Neural cell (in vitro differentiated cells): ENCODE measurements around the gene SUV39H1. TPM values are rescaled to one million over a fixed set of nuclear protein-coding genes. Genes with fewer than 3 reads are reported as not detected.

Experiments used
- H2AFZ ChIP-seq: fragments of 200-600, 300-800 bp; sonication (generic), shearing (Covaris generic); 2 replicates; pipeline ENCODE4 v1.6.0; 2014; ENCODE audit warnings: low read depth, mild to moderate bottlenecking, antibody characterized with exemption, low read length, moderate library complexity
- H3F3A ChIP-seq: fragments of 200-600 bp; shearing (Covaris generic); 2 replicates; pipeline ENCODE4 v1.6.1; 2016; ENCODE audit warnings: mild to moderate bottlenecking, moderate library complexity, mixed read lengths, antibody characterized with exemption, low read length; ENCODE audit not compliant: insufficient read depth, poor library complexity, severe bottlenecking
- H3K27ac ChIP-seq: fragments of 200-600, 300-800 bp; sonication (generic), shearing (Covaris generic); 2 replicates; pipeline ENCODE4 v1.5.1; 2014; ENCODE audit warnings: mild to moderate bottlenecking, low read length, moderate library complexity
- H3K27me3 ChIP-seq: fragments of 300-800, 200-600 bp; sonication (generic), shearing (Covaris generic); 2 replicates; pipeline ENCODE4 v1.6.0; 2014; ENCODE audit warnings: mild to moderate bottlenecking, low read depth, low read length, moderate library complexity; ENCODE audit not compliant: insufficient read depth
- H3K36me3 ChIP-seq: fragments of 300-800, 200-600 bp; sonication (generic), shearing (Covaris generic); 2 replicates; pipeline ENCODE4 v1.5.1; 2014; ENCODE audit warnings: mild to moderate bottlenecking, antibody characterized with exemption, low read length, moderate library complexity; ENCODE audit not compliant: insufficient read depth
- H3K4me2 ChIP-seq: fragments of 300-800, 200-600 bp; sonication (generic), shearing (Covaris generic); 2 replicates; pipeline ENCODE4 v1.6.0; 2014; ENCODE audit warnings: mild to moderate bottlenecking, low read length
- H3K4me3 ChIP-seq: fragments of 300-800, 200-600 bp; sonication (generic), shearing (Covaris generic); 2 replicates; pipeline ENCODE4 v1.5.1; 2014; ENCODE audit warnings: mild to moderate bottlenecking, low read length, moderate library complexity
- H3K79me2 ChIP-seq: fragments of 200-600 bp; shearing (Covaris generic); replicated peaks from 2 replicates; pipeline ENCODE4 v1.6.0; 2014; ENCODE audit warnings: mild to moderate bottlenecking, low read length, moderate library complexity; ENCODE audit not compliant: insufficient read depth
- H3K9ac ChIP-seq: fragments of 300-800, 200-600 bp; sonication (generic), shearing (Covaris generic); 2 replicates; pipeline ENCODE4 v1.6.1; 2016; ENCODE audit warnings: mild to moderate bottlenecking, low read length, mixed read lengths
- H3K9me2 ChIP-seq: fragments of 200-600 bp; shearing (Covaris generic); 2 replicates; pipeline ENCODE4 v1.6.1; 2016; ENCODE audit warnings: mild to moderate bottlenecking, low read length, mixed read lengths; ENCODE audit not compliant: insufficient read depth
- H3K9me3 ChIP-seq: fragments of 200-600, 300-800 bp; sonication (generic), shearing (Covaris generic); 2 replicates; pipeline ENCODE4 v1.6.1; 2016; ENCODE audit warnings: mild to moderate bottlenecking, mixed run types, low read length, moderate library complexity, mixed read lengths
- H4K20me1 ChIP-seq: fragments of 200-600 bp; shearing (Covaris generic); 2 replicates; pipeline ENCODE4 v1.6.1; 2016; ENCODE audit warnings: mild to moderate bottlenecking, mixed run types; ENCODE audit not compliant: insufficient read depth
- CTCF ChIP-seq: fragments of 450-650 bp; IDR thresholded peaks from 2 replicates; pipeline ENCODE4 v1.5.1; 2014; ENCODE audit warnings: antibody characterized with exemption, mild to moderate bottlenecking, moderate library complexity; ENCODE audit not compliant: poor library complexity, severe bottlenecking
- EP300 ChIP-seq: fragments of 450-650 bp; conservative IDR thresholded peaks from 2 replicates; pipeline ENCODE4 v1.6.1; 2014; ENCODE audit warnings: antibody characterized with exemption, mild to moderate bottlenecking, moderate library complexity; ENCODE audit not compliant: poor library complexity, severe bottlenecking
- EZH2 ChIP-seq: fragments of 200-600, 300-800 bp; shearing (Covaris generic), sonication (generic); IDR thresholded peaks from 2 replicates; pipeline ENCODE4 v1.6.1; 2014; ENCODE audit warnings: antibody characterized with exemption, low read length, borderline replicate concordance, mild to moderate bottlenecking; ENCODE audit not compliant: insufficient read depth, poor library complexity, severe bottlenecking
- MXI1 ChIP-seq: fragments of 450-650 bp; conservative IDR thresholded peaks from 2 replicates; pipeline ENCODE4 v1.6.1; 2014; ENCODE audit warnings: antibody characterized with exemption, mild to moderate bottlenecking; ENCODE audit not compliant: poor library complexity, severe bottlenecking
- POLR2AphosphoS5 ChIP-seq: IDR thresholded peaks from 2 replicates; pipeline ENCODE4 v1.6.1; 2012
- RAD21 ChIP-seq: fragments of 450-650 bp; conservative IDR thresholded peaks from 2 replicates; pipeline ENCODE4 v1.6.1; 2014; ENCODE audit warnings: antibody characterized with exemption, mild to moderate bottlenecking, moderate library complexity
- REST ChIP-seq: IDR thresholded peaks from 2 replicates; pipeline ENCODE4 v1.6.1; 2012; ENCODE audit warnings: borderline replicate concordance
- SMC3 ChIP-seq: fragments of 450-650 bp; conservative IDR thresholded peaks from 2 replicates; pipeline ENCODE4 v1.6.1; 2014; ENCODE audit warnings: antibody characterized with exemption, mild to moderate bottlenecking, moderate library complexity; ENCODE audit not compliant: poor library complexity
- TAF1 ChIP-seq: IDR thresholded peaks from 2 replicates; pipeline ENCODE4 v1.6.1; 2012; ENCODE audit warnings: low read depth
- polyA plus RNA-seq: library from polyadenylated mRNA; depleted of rRNA; stranded (reverse); fragments of >200 nt; gene quantifications from 2 replicates; pipeline ENCODE4 v1.2.3, GENCODE V29; 2014

SUV39H1 gene
- polyA plus RNA-seq, 1 donor from 2014 or later: 3.2 TPM

GRCh38 chrX:48702716-48703115, 6.2 kb downstream of the SUV39H1 start:
- H3F3A ChIP-seq: no peaks in the 10 kb centered on the region
- H3K4me2 ChIP-seq: no peak overlapping the region
- H3K4me3 ChIP-seq: no peak overlapping the region
- no peak overlapping the region for H3K9ac ChIP-seq
- no peaks in the 10 kb centered on the region for H4K20me1 ChIP-seq
- H3K9me2 ChIP-seq: no peaks in the 10 kb centered on the region
- H3K9me3 ChIP-seq: no peaks in the 10 kb centered on the region
- no peaks in the 10 kb centered on the region for H3K79me2 ChIP-seq
- no peaks in the 10 kb centered on the region for H3K36me3 ChIP-seq
- H3K27ac ChIP-seq: no peak overlapping the region
- no peak overlapping the region for H2AFZ ChIP-seq
- H3K27me3 ChIP-seq: no peaks in the 10 kb centered on the region
- TF ChIP-seq RAD21: no peak
- TF ChIP-seq EZH2: no peak
- no peak for TF ChIP-seq TAF1
- TF ChIP-seq REST: no peak

GRCh38 chrX:48703228-48703627, 6.7 kb downstream of the SUV39H1 start:
- no peaks in the 10 kb centered on the region for H3K9me2 ChIP-seq
- no peaks in the 10 kb centered on the region for H3F3A ChIP-seq
- no peak overlapping the region for H3K27ac ChIP-seq
- H3K79me2 ChIP-seq: no peaks in the 10 kb centered on the region
- H3K9me3 ChIP-seq: no peaks in the 10 kb centered on the region
- no peak overlapping the region for H3K4me3 ChIP-seq
- H2AFZ ChIP-seq: no peak overlapping the region
- no peaks in the 10 kb centered on the region for H4K20me1 ChIP-seq
- no peak overlapping the region for H3K9ac ChIP-seq
- no peak for TF ChIP-seq EP300
- TF ChIP-seq CTCF: no peak
- no peak for TF ChIP-seq POLR2AphosphoS5
- TF ChIP-seq EZH2: no peak
- no peak for TF ChIP-seq RAD21
- TF ChIP-seq SMC3: no peak
- TF ChIP-seq MXI1: no peak
- no peak for TF ChIP-seq REST
- TF ChIP-seq TAF1: no peak
- no peak overlapping the region for H3K4me2 ChIP-seq
- H3K27me3 ChIP-seq: no peaks in the 10 kb centered on the region
- no peaks in the 10 kb centered on the region for H3K36me3 ChIP-seq
